Measurements from ENCODE around the gene SRXN1. TPM values are rescaled to one million over a fixed set of nuclear protein-coding genes. Genes with fewer than 3 reads are reported as not detected.

Gene SRXN1
- total RNA-seq, 1 experiment from 2014 or later, result 1.0 TPM

GRCh38 chr20:664151-664550 is 11.2 kb upstream of the SRXN1 start:
- H3K27ac ChIP-seq (ENCODE audit: low read length), result no peak overlapping the region
- H2AFZ ChIP-seq (ENCODE audit: low read length), result no peak overlapping the region
- H3K27me3 ChIP-seq (ENCODE audit: low read length), result no peaks in the 10 kb centered on the region
- H3K36me3 ChIP-seq (ENCODE audit: insufficient read depth, low read length), result no peaks in the 10 kb centered on the region
- no peaks in the 10 kb centered on the region for H4K20me1 ChIP-seq (ENCODE audit: insufficient read depth, low read depth, low read length)
- no peak for DNase-seq
- H3K79me2 ChIP-seq (ENCODE audit: low read length), result no peaks in the 10 kb centered on the region
- H3K9me2 ChIP-seq (replicated peaks; ENCODE audit: insufficient read depth, low read length), result no peaks in the 10 kb centered on the region
- H3K4me3 ChIP-seq (ENCODE audit: low read length), result no peak overlapping the region
- no peaks in the 10 kb centered on the region for H3K9me3 ChIP-seq (ENCODE audit: low read length)
- no peaks in the 10 kb centered on the region for H3K4me1 ChIP-seq (ENCODE audit: low read length)
- H3K4me2 ChIP-seq (ENCODE audit: low read depth, low read length, poor library complexity, severe bottlenecking), result no peak overlapping the region
- no peak overlapping the region for H3K9ac ChIP-seq (ENCODE audit: low read length)

- H4K20me1 ChIP-seq (ENCODE audit: insufficient read depth, low read depth, low read length), result no peaks in the 10 kb centered on the region
- H3K4me3 ChIP-seq (ENCODE audit: low read length), result no peak overlapping the region
- no peak overlapping the region for H2AFZ ChIP-seq (ENCODE audit: low read length)
- H3K79me2 ChIP-seq (ENCODE audit: low read length), result no peaks in the 10 kb centered on the region
- H3K27ac ChIP-seq (ENCODE audit: low read length), result no peak overlapping the region
- H3K4me1 ChIP-seq (ENCODE audit: low read length), result no peaks in the 10 kb centered on the region
- H3K4me2 ChIP-seq (ENCODE audit: low read depth, low read length, poor library complexity, severe bottlenecking), result no peak overlapping the region
- no peaks in the 10 kb centered on the region for H3K27me3 ChIP-seq (ENCODE audit: low read length)
- no peaks in the 10 kb centered on the region for H3K9me2 ChIP-seq (replicated peaks; ENCODE audit: insufficient read depth, low read length)
- H3K9ac ChIP-seq (ENCODE audit: low read length), result no peak overlapping the region
- no peak for DNase-seq
- H3K36me3 ChIP-seq (ENCODE audit: insufficient read depth, low read length), result no peaks in the 10 kb centered on the region
- H3K9me3 ChIP-seq (ENCODE audit: low read length), result no peaks in the 10 kb centered on the region
Measured at GRCh38 chr20:663315-664090, 10.5 kb upstream of the SRXN1 start.

GRCh38 chr20:662277-663192 is 9.5 kb upstream of the SRXN1 start:
- Histone ChIP-seq H3K9ac (ENCODE audit: low read length) (no peak overlapping the region), H3K9me2 (replicated peaks; ENCODE audit: insufficient read depth, low read length) (no peaks in the 10 kb centered on the region), H3K9me3 (ENCODE audit: low read length) (no peaks in the 10 kb centered on the region), H3K27me3 (ENCODE audit: low read length) (no peaks in the 10 kb centered on the region), H3K4me2 (ENCODE audit: low read depth, low read length, poor library complexity, severe bottlenecking) (no peak overlapping the region), H3K4me3 (ENCODE audit: low read length) (no peak overlapping the region), H3K4me1 (ENCODE audit: low read length) (no peaks in the 10 kb centered on the region), H4K20me1 (ENCODE audit: insufficient read depth, low read depth, low read length) (no peaks in the 10 kb centered on the region), H3K79me2 (ENCODE audit: low read length) (no peaks in the 10 kb centered on the region), H2AFZ (ENCODE audit: low read length) (no peak overlapping the region), H3K36me3 (ENCODE audit: insufficient read depth, low read length) (no peaks in the 10 kb centered on the region), H3K27ac (ENCODE audit: low read length) (no peak overlapping the region)
- DNase-seq, result no peak

- no peak for DNase-seq
- Histone ChIP-seq H3K4me3 (ENCODE audit: low read length) (no peak overlapping the region), H2AFZ (ENCODE audit: low read length) (no peak overlapping the region), H3K9me3 (ENCODE audit: low read length) (no peaks in the 10 kb centered on the region), H3K27ac (ENCODE audit: low read length) (no peak overlapping the region), H3K9me2 (replicated peaks; ENCODE audit: insufficient read depth, low read length) (no peaks in the 10 kb centered on the region), H3K27me3 (ENCODE audit: low read length) (no peaks in the 10 kb centered on the region), H3K79me2 (ENCODE audit: low read length) (no peaks in the 10 kb centered on the region), H4K20me1 (ENCODE audit: insufficient read depth, low read depth, low read length) (no peaks in the 10 kb centered on the region), H3K9ac (ENCODE audit: low read length) (no peak overlapping the region), H3K4me1 (ENCODE audit: low read length) (no peaks in the 10 kb centered on the region), H3K4me2 (ENCODE audit: low read depth, low read length, poor library complexity, severe bottlenecking) (no peak overlapping the region), H3K36me3 (ENCODE audit: insufficient read depth, low read length) (no peaks in the 10 kb centered on the region)
Measured at GRCh38 chr20:661474-662270, 8.7 kb upstream of the SRXN1 start.

- Histone ChIP-seq H3K9me2 (replicated peaks; ENCODE audit: insufficient read depth, low read length) (no peaks in the 10 kb centered on the region), H3K36me3 (ENCODE audit: insufficient read depth, low read length) (no peaks in the 10 kb centered on the region), H3K9me3 (ENCODE audit: low read length) (no peaks in the 10 kb centered on the region), H3K27me3 (ENCODE audit: low read length) (no peaks in the 10 kb centered on the region), H3K4me3 (ENCODE audit: low read length) (no peak overlapping the region), H3K4me2 (ENCODE audit: low read depth, low read length, poor library complexity, severe bottlenecking) (no peak overlapping the region), H4K20me1 (ENCODE audit: insufficient read depth, low read depth, low read length) (no peaks in the 10 kb centered on the region), H3K4me1 (ENCODE audit: low read length) (no peaks in the 10 kb centered on the region), H3K9ac (ENCODE audit: low read length) (no peak overlapping the region), H3K27ac (ENCODE audit: low read length) (no peak overlapping the region), H2AFZ (ENCODE audit: low read length) (no peak overlapping the region), H3K79me2 (ENCODE audit: low read length) (no peaks in the 10 kb centered on the region)
- DNase-seq, result no peak
Measured at GRCh38 chr20:658731-659291, 5.8 kb upstream of the SRXN1 start.

GRCh38 chr20:658202-658601 is 5.2 kb upstream of the SRXN1 start:
- Histone ChIP-seq H3K79me2 (ENCODE audit: low read length) (no peaks in the 10 kb centered on the region), H2AFZ (ENCODE audit: low read length) (no peak overlapping the region), H4K20me1 (ENCODE audit: insufficient read depth, low read depth, low read length) (no peaks in the 10 kb centered on the region), H3K4me3 (ENCODE audit: low read length) (no peak overlapping the region), H3K4me1 (ENCODE audit: low read length) (no peaks in the 10 kb centered on the region; the same call in 1 of the 2 replicates), H3K9me2 (replicated peaks; ENCODE audit: insufficient read depth, low read length) (no peaks in the 10 kb centered on the region), H3K4me2 (ENCODE audit: low read depth, low read length, poor library complexity, severe bottlenecking) (no peak overlapping the region), H3K36me3 (ENCODE audit: insufficient read depth, low read length) (no peaks in the 10 kb centered on the region), H3K27ac (ENCODE audit: low read length) (no peak overlapping the region), H3K9me3 (ENCODE audit: low read length) (no peaks in the 10 kb centered on the region), H3K27me3 (ENCODE audit: low read length) (no peaks in the 10 kb centered on the region), H3K9ac (ENCODE audit: low read length) (no peak overlapping the region)
- DNase-seq, result no peak

GRCh38 chr20:655726-656624 is 3.0 kb upstream of the SRXN1 start:
- H3K4me2 ChIP-seq (ENCODE audit: low read depth, low read length, poor library complexity, severe bottlenecking), result no peak overlapping the region
- H3K79me2 ChIP-seq (ENCODE audit: low read length), result no peaks in the 10 kb centered on the region
- H3K4me1 ChIP-seq (ENCODE audit: low read length), result no peaks in the 10 kb centered on the region; the same call in 1 of the 2 replicates
- no peak overlapping the region for H2AFZ ChIP-seq (ENCODE audit: low read length)
- no peaks in the 10 kb centered on the region for H3K36me3 ChIP-seq (ENCODE audit: insufficient read depth, low read length)
- H3K9ac ChIP-seq (ENCODE audit: low read length), result no peak overlapping the region
- no peaks in the 10 kb centered on the region for H3K9me2 ChIP-seq (replicated peaks; ENCODE audit: insufficient read depth, low read length)
- H4K20me1 ChIP-seq (ENCODE audit: insufficient read depth, low read depth, low read length), result no peaks in the 10 kb centered on the region
- DNase-seq, result no peak
- no peak overlapping the region for H3K27ac ChIP-seq (ENCODE audit: low read length)
- H3K9me3 ChIP-seq (ENCODE audit: low read length), result no peaks in the 10 kb centered on the region
- no peaks in the 10 kb centered on the region for H3K27me3 ChIP-seq (ENCODE audit: low read length)
- no peak overlapping the region for H3K4me3 ChIP-seq (ENCODE audit: low read length)
